ENCODE data around the gene SUPV3L1.
"Not testable (repeated sequence)": the region's sequence is repeated elsewhere in the genome, so short reads cannot be mapped to it uniquely, and the experiment has no call there.

DNA sequence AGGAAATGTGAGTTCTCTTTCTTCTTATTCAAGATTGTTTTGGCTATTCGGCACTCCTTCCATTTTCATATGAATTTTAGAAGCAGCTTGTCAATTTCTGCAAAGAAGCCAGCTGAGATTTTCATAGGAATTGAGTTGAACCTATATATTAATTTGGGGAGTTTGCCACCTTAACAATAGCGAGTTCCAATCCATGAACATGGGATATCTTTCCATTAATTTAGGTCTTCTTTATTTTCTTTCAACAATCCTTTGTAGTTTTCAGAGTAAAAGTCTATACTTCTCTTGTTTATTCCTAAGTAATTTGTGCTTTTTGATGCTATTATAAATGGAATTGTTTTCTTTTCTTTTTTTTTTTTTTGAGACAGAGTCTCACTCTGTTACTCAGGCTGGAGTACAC lies 71.4 kb downstream of the SUPV3L1 start:
- TF ChIP-seq, protein P1, sequence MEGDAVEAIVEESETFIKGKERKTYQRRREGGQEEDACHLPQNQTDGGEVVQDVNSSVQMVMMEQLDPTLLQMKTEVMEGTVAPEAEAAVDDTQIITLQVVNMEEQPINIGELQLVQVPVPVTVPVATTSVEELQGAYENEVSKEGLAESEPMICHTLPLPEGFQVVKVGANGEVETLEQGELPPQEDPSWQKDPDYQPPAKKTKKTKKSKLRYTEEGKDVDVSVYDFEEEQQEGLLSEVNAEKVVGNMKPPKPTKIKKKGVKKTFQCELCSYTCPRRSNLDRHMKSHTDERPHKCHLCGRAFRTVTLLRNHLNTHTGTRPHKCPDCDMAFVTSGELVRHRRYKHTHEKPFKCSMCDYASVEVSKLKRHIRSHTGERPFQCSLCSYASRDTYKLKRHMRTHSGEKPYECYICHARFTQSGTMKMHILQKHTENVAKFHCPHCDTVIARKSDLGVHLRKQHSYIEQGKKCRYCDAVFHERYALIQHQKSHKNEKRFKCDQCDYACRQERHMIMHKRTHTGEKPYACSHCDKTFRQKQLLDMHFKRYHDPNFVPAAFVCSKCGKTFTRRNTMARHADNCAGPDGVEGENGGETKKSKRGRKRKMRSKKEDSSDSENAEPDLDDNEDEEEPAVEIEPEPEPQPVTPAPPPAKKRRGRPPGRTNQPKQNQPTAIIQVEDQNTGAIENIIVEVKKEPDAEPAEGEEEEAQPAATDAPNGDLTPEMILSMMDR (IDR thresholded peaks at IDR 0.05) = not testable (repeated sequence)
- not testable (repeated sequence) for TF ChIP-seq POLR2A, EP300 (IDR thresholded peaks at IDR 0.05)

Measured in ovary (tissue), 3 donors.